Left lobe of liver (tissue), 2 donors: ENCODE measurements around the gene CRPPA. TPM values are rescaled to one million over a fixed set of nuclear protein-coding genes. Genes with fewer than 3 reads are reported as not detected.

Experiments used
- ATAC-seq: fragments of 200-7000 bp; cut with Tn5 transposase; one replicate; pipeline ENCODE4 v1.9.1; 2020; ENCODE audit warnings: mild to moderate bottlenecking, moderate library complexity
- DNase-seq: peaks from one replicate; pipeline ENCODE4 v3.0.0-alpha.2; 2020; ENCODE audit warnings: low spot score
- total RNA-seq: library from RNA; stranded (reverse); gene quantifications from one replicate; pipeline ENCODE4 v1.2.1, GENCODE V29; 2021
- donor health status: DM: no; HTN: no; CAD: no; lungs with moderate emphysema.
- donor health status: DM: no; HTN: yes; CAD: no.

The CRPPA gene
- total RNA-seq, 1 donor from 2014 or later, result 2.2 TPM

DNA sequence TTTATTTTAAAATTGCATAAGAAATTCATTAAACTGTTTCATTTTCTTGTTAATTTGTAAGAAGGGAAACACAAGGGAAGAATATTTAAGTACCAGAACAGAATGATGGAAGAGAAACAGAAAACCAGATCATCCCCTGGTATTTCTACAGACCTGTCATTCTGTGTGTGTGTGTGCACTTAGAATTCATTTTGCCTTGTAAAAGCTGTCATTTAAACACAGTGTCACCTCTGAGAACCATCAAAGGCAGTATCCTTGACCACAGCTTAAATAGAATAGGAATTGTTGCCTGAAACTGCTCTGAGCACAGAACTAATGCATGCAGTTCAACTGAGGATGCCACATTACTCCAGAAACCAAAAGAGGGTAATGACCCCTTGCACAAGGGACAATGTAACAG is 6.8 kb upstream of the CRPPA start:
- no peak for DNase-seq
- ATAC-seq, result no peak

DNA sequence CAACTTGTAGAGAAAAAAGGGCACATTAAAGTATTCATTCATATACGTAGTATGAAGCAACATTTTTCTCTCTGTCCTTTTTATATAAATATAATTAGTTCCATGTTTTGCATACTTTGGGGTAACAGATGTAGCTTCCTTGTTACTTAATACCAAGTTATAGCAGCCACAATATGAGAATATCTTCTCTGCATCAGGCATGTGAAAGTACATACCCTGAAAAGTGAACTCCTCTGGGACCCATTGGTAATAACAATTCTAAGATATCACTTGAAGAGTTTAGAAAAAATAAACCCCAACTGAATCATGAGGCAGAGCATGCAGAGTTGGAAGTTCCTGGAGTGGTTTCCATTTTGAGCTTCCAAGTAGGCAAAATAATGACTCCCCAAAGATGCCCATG is 2.4 kb upstream of the CRPPA start:
- no peak for ATAC-seq
- no peak for DNase-seq

- ATAC-seq (no peak), DNase-seq (no peak)
These were observed 1.6 kb upstream of the CRPPA start for GRCh38 chr7:16422917-16423316.

DNA sequence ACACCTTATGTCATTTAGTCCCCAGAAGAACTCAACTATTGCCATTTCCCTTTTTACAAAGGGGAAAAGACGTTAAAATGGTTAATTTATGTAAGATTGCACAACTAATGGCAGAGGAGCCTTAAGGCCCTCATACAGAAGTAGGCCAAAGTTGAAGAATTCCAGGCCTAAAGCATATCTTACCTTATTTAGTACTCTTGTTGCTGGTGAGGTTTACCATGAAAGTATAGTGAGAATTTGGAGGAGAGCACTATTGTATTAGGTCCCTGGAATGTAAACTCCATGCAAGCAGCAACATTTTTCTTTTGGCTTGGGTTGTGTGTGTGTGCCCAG is 731 bp upstream of the CRPPA start:
- ATAC-seq, result no peak

GRCh38 chr7:16420649-16421332 is 547 bp downstream of the CRPPA start:
- peak; percentile 79 for ATAC-seq
- peak; percentile 89 for DNase-seq

More for the DNA sequence above, 731 bp upstream of the CRPPA start:
- DNase-seq, result no peak

- DNase-seq (no peak), ATAC-seq (no peak)
These were observed 1.0 kb downstream of the CRPPA start for GRCh38 chr7:16420329-16420648.

DNA sequence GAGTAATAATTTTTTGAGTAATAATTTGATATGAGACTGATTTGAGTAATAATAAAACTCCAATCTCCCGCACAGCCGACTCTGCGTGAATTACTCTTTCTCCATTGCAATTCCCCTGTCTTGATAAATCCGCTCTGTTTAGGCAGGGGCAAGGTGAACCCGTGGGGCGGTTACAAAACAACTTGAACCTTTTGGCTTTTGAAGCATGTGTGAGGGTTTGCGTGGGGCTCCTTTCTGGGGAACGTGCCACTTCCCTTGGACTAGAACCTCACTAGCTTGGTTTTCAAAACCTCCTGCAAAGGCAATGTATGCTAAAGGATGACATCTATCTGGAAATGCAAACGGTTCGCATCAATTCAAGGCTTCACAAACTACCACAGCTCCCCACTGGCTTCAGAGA is 1.5 kb downstream of the CRPPA start:
- DNase-seq (no peak), ATAC-seq (no peak)

DNA sequence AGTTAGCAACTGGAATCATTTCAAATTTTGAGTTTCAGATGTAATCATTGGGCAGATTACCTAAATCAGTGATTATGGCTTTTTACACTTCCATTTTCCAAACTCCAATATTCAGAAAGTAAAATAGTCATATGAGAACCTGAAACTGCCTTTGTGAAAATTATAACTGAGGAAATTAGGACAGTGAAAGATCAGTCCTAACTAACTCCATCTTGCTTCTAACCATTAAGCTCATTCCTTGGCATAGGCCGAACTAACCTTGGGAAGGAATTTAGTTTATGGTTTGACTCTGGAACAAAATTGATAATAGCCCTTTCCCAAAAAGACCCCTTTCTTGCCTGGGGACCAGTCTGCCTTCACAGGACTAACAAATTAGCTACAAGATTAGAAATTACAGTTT is 2.2 kb downstream of the CRPPA start:
- DNase-seq, result no peak
- ATAC-seq, result no peak

GRCh38 chr7:16417906-16418305 is 3.4 kb downstream of the CRPPA start:
- ATAC-seq (no peak), DNase-seq (no peak)

GRCh38 chr7:16416289-16417282 is 4.8 kb downstream of the CRPPA start:
- ATAC-seq (no peak), DNase-seq (no peak)

DNA sequence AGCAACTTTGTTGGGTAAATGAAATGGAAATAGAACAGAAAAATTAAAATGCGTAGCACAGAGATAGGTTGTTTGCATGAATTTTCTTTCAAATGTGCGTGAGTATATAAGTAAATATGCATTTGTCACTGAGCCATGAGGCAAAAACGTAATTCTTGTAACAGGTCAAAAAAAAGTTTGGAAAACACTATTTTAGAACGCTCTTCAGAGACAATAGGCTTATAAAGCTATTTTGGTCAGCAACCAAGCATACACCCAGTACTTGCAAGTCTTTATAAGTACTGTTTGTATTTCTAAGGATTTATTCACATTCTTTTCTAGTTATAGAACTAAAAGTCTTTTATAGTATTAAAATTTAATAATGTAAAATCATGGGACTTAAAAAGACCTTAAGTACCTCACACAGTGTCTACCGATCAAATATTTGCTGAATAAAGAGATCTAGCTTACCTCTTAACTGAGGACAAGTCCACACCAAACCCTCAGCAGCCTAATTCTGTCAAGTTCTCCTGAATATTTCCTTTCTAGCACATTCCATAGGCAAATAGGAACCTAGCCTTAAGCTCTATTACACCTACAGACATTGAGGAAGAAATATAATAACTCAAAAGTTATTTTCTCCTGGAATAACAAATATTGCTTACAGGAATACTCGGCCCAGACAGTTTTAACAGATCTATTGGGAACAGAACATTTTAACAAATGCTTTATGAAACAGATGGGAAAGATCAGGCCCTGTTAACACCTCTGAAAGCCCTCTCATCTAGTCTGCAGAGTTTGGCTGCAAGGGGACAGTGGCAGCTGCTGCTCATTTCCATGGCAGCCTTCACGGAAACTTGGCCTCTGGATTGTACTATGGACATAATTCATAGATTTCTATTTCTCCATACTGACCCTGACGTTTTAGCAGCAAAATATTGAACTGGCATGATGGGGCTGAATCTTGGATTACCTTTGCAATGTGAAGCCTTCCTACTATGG is 8.8 kb downstream of the CRPPA start:
- no peak for ATAC-seq

DNA sequence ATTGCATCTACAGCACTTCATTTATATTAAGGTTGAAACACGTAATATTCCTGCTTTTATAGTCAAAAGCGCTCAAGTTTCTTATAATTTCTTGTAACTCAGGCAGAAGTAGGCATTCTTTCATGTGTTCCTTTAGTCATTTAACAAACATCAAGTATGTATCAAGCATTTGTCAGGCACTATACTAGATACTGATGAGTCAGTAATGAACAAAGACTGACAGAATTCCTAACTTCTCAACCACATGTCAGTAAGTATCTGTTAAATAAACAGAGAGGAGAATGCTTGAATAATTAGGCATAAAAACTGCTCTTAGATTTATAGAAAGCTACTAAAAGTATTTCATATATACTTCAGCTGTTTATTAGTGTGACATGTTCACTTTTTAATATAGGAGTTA is 9.9 kb downstream of the CRPPA start:
- ATAC-seq (no peak), DNase-seq (no peak)

More for the DNA sequence above, 8.8 kb downstream of the CRPPA start:
- DNase-seq, result no peak

GRCh38 chr7:16409777-16410176 is 11.6 kb downstream of the CRPPA start:
- ATAC-seq, result no peak
- DNase-seq, result no peak

- ATAC-seq (no peak), DNase-seq (no peak)
These were observed 16.7 kb downstream of the CRPPA start for GRCh38 chr7:16404636-16405035.

- DNase-seq (no peak), ATAC-seq (no peak)
These were observed 17.9 kb downstream of the CRPPA start for GRCh38 chr7:16403475-16403874.

GRCh38 chr7:16402940-16403339 is 18.4 kb downstream of the CRPPA start:
- no peak for ATAC-seq
- no peak for DNase-seq

DNA sequence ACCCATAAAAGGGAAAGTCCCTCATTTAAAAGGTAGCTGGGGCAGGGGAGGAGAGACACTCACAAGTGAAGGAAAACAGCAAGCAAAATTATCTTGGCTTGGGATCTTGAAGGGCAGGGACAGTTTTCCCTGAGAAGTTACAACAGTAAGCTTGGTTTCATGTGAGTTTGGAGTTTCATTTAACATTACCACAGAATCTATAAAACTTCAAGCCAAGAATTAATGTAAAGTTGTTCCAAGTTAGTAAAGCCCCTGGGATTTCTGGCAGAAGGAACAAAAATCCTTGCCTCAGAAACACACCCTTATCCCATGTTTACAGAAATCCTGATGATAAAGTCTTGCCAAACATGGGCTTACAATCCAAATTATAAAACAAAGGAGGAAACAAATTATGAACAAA is 19.2 kb downstream of the CRPPA start:
- DNase-seq, result no peak
- ATAC-seq, result no peak

- ATAC-seq (no peak), DNase-seq (no peak)
These were observed 20.5 kb downstream of the CRPPA start for GRCh38 chr7:16400893-16401275.

DNA sequence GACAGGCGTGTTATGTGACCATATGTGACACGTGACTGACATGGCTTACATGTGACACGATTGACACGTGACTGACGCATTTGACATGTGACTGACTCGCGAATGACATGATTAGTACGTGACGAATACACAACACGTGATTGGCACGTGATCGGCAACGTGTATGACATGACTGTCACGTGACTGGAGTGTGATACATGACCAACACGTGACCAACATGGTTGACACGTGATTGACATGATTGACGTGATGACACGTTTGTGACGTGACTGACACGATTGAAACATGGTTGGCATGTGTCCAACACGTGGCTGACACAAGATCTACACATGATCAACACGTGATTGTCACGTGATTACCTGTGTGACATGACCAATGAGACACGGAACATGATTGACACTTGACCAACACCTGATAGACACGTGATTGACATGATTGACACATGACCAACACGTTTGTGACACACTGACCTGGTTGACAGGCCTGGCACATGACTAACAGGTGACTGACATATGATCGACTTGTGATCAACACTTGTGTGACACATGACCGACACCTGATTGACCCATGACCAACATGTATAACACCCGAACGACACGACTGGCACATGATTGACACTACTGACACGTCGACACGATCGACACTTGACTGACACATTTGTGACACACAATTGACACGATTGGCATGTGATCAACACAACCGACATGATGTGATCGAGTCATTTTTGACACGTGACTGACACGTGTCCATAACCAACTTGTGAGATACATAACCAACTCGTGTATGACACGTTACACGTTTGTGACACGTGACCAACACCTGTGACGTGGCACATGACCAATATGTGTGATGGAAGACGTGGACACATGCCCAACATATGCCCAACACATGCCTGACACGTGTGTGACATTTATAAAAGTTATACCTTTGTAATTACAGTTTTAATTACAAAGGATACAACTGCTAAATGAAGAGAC is 21.1 kb downstream of the CRPPA start:
- ATAC-seq, result no peak
- no peak for DNase-seq

GRCh38 chr7:16399265-16399831 is 22.0 kb downstream of the CRPPA start:
- DNase-seq, result no peak
- ATAC-seq, result no peak
